ENCODE measurements around the gene SLC35C1.
"Not testable (repeated sequence)": the region's sequence is repeated elsewhere in the genome, so short reads cannot be mapped to it uniquely, and the experiment has no call there.

Gene SLC35C1

DNA sequence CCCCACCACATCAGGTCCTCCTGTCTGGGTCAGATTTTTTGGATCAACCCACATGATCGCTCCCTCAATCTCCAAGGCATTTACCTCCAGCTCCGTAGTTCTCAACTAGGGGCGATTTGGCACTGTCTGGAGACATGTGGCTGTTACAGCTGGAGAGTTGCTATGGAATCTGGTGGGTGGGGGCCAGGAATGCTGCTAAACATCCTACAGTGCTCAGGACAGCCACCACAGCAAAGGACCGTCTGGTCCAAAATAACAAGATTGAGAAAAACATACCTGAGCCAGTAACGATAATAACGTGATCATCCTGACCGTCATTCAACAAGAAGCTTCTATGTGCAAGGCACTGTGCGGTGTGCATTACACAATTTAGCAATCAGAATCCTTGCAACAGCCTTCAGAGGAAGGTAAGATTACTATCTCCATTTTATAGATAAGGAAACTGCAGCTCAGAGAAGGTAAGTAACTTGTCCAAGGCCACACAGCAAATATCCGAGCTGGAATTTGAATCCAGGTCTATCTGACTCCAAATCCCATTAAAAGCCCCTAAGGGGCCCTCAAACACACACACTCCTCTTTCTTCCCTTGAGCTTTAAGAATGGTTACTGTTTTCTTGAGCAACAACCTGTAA is 28.0 kb downstream of the SLC35C1 start:
- TF ChIP-seq CTCF (conservative IDR thresholded peaks at IDR 0.05; ENCODE audit: control insufficient read depth, insufficient read depth, low read depth, low read length): no peak
- H3K4me3 ChIP-seq (ENCODE audit: control insufficient read depth, low read depth, low read length): no peak overlapping the region
- DNase-seq (ENCODE audit: low read depth): no peak

DNA sequence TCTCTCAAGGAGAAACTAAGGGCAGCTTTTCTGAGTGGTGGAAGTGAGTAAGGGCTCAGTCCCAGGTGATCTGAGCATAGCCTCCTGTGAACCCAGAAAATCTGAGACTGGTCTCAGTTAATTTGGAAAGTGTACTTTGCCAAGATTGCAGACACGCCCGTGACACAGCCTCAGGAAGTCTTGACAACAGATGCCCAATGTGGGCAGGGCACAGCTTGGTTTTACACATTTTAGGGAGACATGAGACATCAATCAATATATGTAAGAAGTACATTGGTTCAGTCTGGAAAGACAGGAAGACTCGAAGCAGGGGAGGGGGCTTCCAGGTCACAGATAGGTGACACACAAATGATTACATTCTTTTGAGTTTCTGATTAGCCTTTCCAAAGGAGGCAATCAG is 28.8 kb downstream of the SLC35C1 start:
- TF ChIP-seq CTCF (conservative IDR thresholded peaks at IDR 0.05; ENCODE audit: control insufficient read depth, insufficient read depth, low read depth, low read length): no peak
- no peak for DNase-seq (ENCODE audit: low read depth)

GRCh38 chr11:45834298-45834756 is 29.4 kb downstream of the SLC35C1 start:
- TF ChIP-seq CTCF (conservative IDR thresholded peaks at IDR 0.05; ENCODE audit: control insufficient read depth, insufficient read depth, low read depth, low read length): no peak
- no peak for DNase-seq (ENCODE audit: low read depth)
- no peak overlapping the region for H3K4me3 ChIP-seq (ENCODE audit: control insufficient read depth, low read depth, low read length)

More for the DNA sequence above, 28.8 kb downstream of the SLC35C1 start:
- no peak overlapping the region for H3K4me3 ChIP-seq (ENCODE audit: control insufficient read depth, low read depth, low read length)

GRCh38 chr11:45839204-45839603 is 34.3 kb downstream of the SLC35C1 start:
- H3K4me3 ChIP-seq (ENCODE audit: control insufficient read depth, low read depth, low read length): no peak overlapping the region
- DNase-seq (ENCODE audit: low read depth): no peak
- no peak for TF ChIP-seq CTCF (conservative IDR thresholded peaks at IDR 0.05; ENCODE audit: control insufficient read depth, insufficient read depth, low read depth, low read length)

DNA sequence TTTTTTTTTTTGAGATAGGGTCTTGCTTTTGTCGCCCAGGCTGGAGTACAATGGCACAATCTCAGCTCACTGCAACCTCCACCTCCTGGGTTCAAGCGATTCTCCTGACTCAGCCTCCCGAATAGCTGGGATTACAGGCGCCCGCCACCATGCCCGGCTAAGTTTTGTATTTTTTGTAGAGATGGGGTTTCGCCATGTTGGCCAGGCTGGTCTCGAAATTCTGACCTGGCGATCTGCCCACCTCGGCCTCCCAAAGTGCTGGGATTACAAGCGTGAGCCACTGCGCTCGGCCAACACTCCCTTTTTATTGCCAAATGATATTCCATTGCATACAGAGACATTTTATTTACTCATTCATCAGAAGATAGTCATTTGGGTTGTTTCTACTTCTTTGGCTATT is 35.3 kb downstream of the SLC35C1 start:
- not testable (repeated sequence) for H3K4me3 ChIP-seq (ENCODE audit: control insufficient read depth, low read depth, low read length); DNase-seq (ENCODE audit: low read depth)

GRCh38 chr11:45843158-45843924 is 38.4 kb downstream of the SLC35C1 start:
- DNase-seq (ENCODE audit: low read depth): peak; percentile 85
- TF ChIP-seq CTCF (conservative IDR thresholded peaks at IDR 0.05; ENCODE audit: control insufficient read depth, insufficient read depth, low read depth, low read length): peak; percentile 84
- no peak overlapping the region for H3K4me3 ChIP-seq (ENCODE audit: control insufficient read depth, low read depth, low read length)

DNA sequence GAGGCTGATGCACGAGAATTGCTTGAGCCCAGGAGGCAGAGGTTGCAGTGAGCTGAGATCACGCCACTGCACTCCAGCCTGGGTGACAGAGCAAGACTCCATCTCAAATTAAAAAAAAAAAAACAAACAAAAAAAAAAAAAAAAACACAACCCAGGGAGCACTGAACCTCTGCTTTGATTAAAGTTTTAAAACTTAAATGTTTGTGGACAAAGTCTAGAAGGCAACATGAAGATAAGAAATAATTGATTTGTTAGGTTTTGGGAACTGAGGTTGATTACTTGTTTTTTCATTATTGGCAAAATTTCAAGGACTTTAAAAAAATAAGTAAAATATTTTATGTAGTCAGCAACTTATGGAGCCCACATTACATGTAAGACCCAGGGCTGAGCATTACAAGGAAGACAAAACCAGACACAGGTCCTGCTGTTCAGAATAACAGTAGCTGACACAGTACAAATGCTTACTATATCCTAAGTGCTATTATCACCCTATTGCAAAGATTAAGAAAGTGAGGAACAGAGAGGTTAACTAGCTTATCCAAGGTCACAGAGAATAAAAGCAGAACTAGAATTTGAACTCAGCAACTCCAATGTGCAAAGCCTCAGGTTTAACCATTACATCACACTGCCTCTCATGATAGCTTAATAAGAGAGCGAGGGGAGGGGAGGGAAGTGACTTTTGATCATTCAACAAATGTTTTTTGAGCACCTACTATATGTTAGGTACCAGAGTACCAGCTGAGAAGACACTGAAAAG is 40.1 kb downstream of the SLC35C1 start:
- no peak overlapping the region for H3K4me3 ChIP-seq (ENCODE audit: control insufficient read depth, low read depth, low read length)
- DNase-seq (ENCODE audit: low read depth): no peak
- TF ChIP-seq CTCF (conservative IDR thresholded peaks at IDR 0.05; ENCODE audit: control insufficient read depth, insufficient read depth, low read depth, low read length): no peak

Data from fibroblast of mammary gland (primary cell).